CD4-positive, alpha-beta memory T cell (primary cell): ENCODE results near the gene GRIA4. TPM values are rescaled to one million over a fixed set of nuclear protein-coding genes. Genes with fewer than 3 reads are reported as not detected.

Experiments
- CTCF ChIA-PET: fragments of 350-600 bp; sonication (Branson Sonifier 250); formaldehyde crosslinking; loops from one replicate; lab custom pipeline; 2021; ENCODE audit warnings: inconsistent platforms; ENCODE audit not compliant: partially characterized antibody; lab: Charles Lee
- POLR2A ChIA-PET: fragments of 350-600 bp; sonication (Branson Sonifier 250); formaldehyde crosslinking; loops from one replicate; lab custom pipeline; 2021; ENCODE audit not compliant: partially characterized antibody; lab: Charles Lee
- DNase-seq, 5 donors: peaks; one replicate each; pipeline versions ENCODE4 v3.0.0 to v3.0.0-alpha.2; 2020 to 2022; ENCODE audit warnings: mixed read lengths in 1 of 5
- H3K27ac ChIP-seq: one replicate; pipeline ENCODE4 v1.7.0; 2013; ENCODE audit warnings: low read depth, low read length
- H3K27me3 ChIP-seq: 2 replicates; pipeline ENCODE4 v1.7.0; 2013; ENCODE audit warnings: mild to moderate bottlenecking, low read length, moderate library complexity; ENCODE audit not compliant: insufficient read depth
- H3K36me3 ChIP-seq: 2 replicates; pipeline ENCODE4 v1.7.0; 2013; ENCODE audit warnings: mild to moderate bottlenecking, low read length, moderate library complexity; ENCODE audit not compliant: insufficient read depth
- H3K4me1 ChIP-seq: 2 replicates; pipeline ENCODE4 v1.7.0; 2013; ENCODE audit warnings: mild to moderate bottlenecking, low read length, moderate library complexity; ENCODE audit not compliant: insufficient read depth
- H3K4me3 ChIP-seq, 2 donors: one replicate each; pipeline ENCODE4 v1.7.0; 2013; ENCODE audit warnings: low read length in 2 of 2, mild to moderate bottlenecking in 1 of 2
- H3K9me3 ChIP-seq, 2 donors: one replicate each; pipeline ENCODE4 v1.7.0; 2013; ENCODE audit warnings: low read length in 2 of 2, control low read depth in 1 of 2; ENCODE audit not compliant: control insufficient read depth in 1 of 2
- H3K27ac Mint-ChIP-seq, 7 donors: one replicate each; pipeline ENCODE4 v1.8.0; 2020 to 2021; ENCODE audit warnings: mixed read lengths in 7 of 7, mild to moderate bottlenecking in 6 of 7, inconsistent platforms in 3 of 7, moderate library complexity in 3 of 7
- H3K27me3 Mint-ChIP-seq, 2 donors: one replicate each; pipeline ENCODE4 v1.8.0; 2020 to 2021; ENCODE audit warnings: mixed read lengths in 2 of 2
- H3K36me3 Mint-ChIP-seq, 2 donors: one replicate each; pipeline ENCODE4 v1.8.0; 2020 to 2021; ENCODE audit warnings: mixed read lengths in 2 of 2, inconsistent platforms in 1 of 2, mild to moderate bottlenecking in 1 of 2
- H3K4me1 Mint-ChIP-seq, 4 donors: one replicate each; pipeline ENCODE4 v1.8.0; 2020 to 2021; ENCODE audit warnings: mixed read lengths in 4 of 4, mild to moderate bottlenecking in 1 of 4
- H3K4me3 Mint-ChIP-seq, 8 donors: one replicate each; pipeline ENCODE4 v1.8.0; 2020 to 2021; ENCODE audit warnings: mixed read lengths in 8 of 8, mild to moderate bottlenecking in 7 of 8, moderate library complexity in 6 of 8, inconsistent platforms in 3 of 8
- H3K9me3 Mint-ChIP-seq, 8 donors: one replicate each; pipeline ENCODE4 v1.8.0; 2020 to 2021; ENCODE audit warnings: mixed read lengths in 8 of 8, mild to moderate bottlenecking in 5 of 8, inconsistent platforms in 3 of 8, moderate library complexity in 1 of 8
- intact Hi-C: fragments of 100-400 bp; cut with micrococcal nuclease; formaldehyde crosslinking; loops from one replicate; pipeline ENCODE4 v1.15.1; 2023
- polyA plus RNA-seq, 2 donors: library from polyadenylated mRNA; unstranded; fragments of 300-500 nt; fragmentation: Illumina TruSeq; gene quantifications; one replicate each; pipeline ENCODE4 v1.2.3, GENCODE V29; 2021
- total RNA-seq, 2 experiments: library from RNA; stranded (reverse); gene quantifications; one replicate each; pipeline ENCODE4 v1.2.3, GENCODE V29; 2021

The GRIA4 gene
- total and polyA plus RNA-seq, 4 experiments from 2014 or later = not detected

DNA sequence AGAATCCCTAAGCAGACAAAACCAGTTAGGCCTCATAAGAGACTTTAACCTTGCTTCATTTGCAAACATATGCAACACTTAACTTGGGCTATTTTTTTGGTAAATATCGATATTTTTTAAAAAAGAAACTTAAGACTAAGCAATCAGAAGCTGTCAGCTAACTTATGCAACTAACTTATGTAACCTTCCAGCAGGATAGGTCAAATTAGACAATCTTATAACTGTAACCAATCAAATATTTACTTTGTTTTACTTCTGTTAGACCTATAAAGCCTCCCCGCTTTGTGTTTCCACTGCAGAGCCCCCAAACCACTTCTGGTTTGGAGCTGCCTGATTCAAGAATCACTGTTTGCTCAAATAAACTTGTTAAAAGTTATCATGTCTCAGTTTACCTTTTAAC is 404.2 kb downstream of the GRIA4 start:
- Mint-ChIP-seq H3K36me3 (peaks cover 34 to 42% of the 10 kb centered on the region in 2 donors), H3K27me3 (no peaks in the 10 kb centered on the region), H3K9me3 (no peaks in the 10 kb centered on the region), H3K4me3 (no peak overlapping the region), H3K4me1 (peaks cover 28 to 62% (median 49%) of the 10 kb centered on the region in 4 donors), H3K27ac (no peak overlapping the region)
- intact Hi-C loops = no loop called here
- Histone ChIP-seq H3K9me3 (no peaks in the 10 kb centered on the region), H3K27ac (no peak overlapping the region), H3K4me1 (peaks cover 22% of the 10 kb centered on the region), H3K36me3 (peaks cover 18% of the 10 kb centered on the region), H3K4me3 (no peak overlapping the region), H3K27me3 (no peaks in the 10 kb centered on the region)
- DNase-seq = no peak
- POLR2A ChIA-PET = no interaction called here
- CTCF ChIA-PET = no interaction called here

DNA sequence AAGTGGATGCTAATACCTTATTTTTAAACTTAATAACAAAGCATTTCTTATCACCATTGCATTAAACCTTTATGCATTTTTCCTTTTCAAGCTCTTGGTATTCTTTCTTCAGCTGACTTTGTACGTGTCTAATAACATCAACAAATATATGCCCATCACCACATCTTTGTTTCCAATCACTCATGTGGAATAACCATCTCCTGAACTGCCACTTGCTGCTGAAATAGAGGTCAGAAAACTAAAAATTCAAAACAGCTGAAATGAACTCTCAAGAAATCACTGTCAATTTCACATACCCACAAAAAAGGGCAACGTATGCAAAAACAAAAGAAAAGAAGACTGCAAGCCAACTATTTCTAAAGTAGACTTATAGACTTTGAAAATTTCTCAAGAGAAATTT is 404.7 kb downstream of the GRIA4 start:
- Mint-ChIP-seq H3K4me3 (no peak overlapping the region), H3K27ac (peak overlapping the region in 1 of 7 donors; percentile 24), H3K27me3 (no peaks in the 10 kb centered on the region), H3K4me1 (peaks cover 29 to 65% (median 50%) of the 10 kb centered on the region in 4 donors), H3K9me3 (no peaks in the 10 kb centered on the region), H3K36me3 (peaks cover 28 to 39% of the 10 kb centered on the region in 2 donors)
- Histone ChIP-seq H3K4me1 (peaks cover 26% of the 10 kb centered on the region), H3K9me3 (no peaks in the 10 kb centered on the region), H3K36me3 (peaks cover 13% of the 10 kb centered on the region), H3K27ac (no peak overlapping the region), H3K27me3 (no peaks in the 10 kb centered on the region), H3K4me3 (no peak overlapping the region)
- intact Hi-C loops = no loop called here
- POLR2A ChIA-PET = no interaction called here
- CTCF ChIA-PET = no interaction called here
- no peak for DNase-seq

DNA sequence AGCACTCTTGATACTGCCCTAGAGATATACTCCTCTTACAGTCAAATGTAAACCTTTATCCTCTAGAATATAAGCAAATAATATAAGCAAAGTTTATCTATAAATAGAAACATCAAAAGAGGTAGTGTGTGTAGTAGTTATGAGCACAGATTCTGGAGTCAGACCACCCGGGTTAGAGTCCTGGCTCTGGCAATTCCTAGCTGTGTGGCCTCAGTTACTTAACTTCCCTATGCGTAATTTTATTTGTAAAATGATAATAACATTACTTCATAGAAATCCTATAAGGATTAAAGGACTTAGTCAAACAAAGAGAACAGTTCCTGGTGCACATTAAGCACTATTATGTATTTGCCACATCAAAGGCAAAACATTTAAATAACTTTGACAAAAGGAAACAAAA is 405.2 kb downstream of the GRIA4 start:
- Mint-ChIP-seq H3K36me3 (peaks cover 24 to 39% of the 10 kb centered on the region in 2 donors), H3K9me3 (no peaks in the 10 kb centered on the region), H3K4me3 (no peak overlapping the region), H3K27me3 (no peaks in the 10 kb centered on the region), H3K27ac (no peak overlapping the region), H3K4me1 (peaks cover 32 to 66% (median 51%) of the 10 kb centered on the region in 4 donors)
- no peak overlapping the region for H3K27ac ChIP-seq
- ChIA-PET POLR2A (no interaction called here), CTCF (no interaction called here)
- no peaks in the 10 kb centered on the region for H3K9me3 ChIP-seq
- no peak for DNase-seq
- H3K4me3 ChIP-seq = no peak overlapping the region
- peaks cover 31% of the 10 kb centered on the region for H3K4me1 ChIP-seq
- intact Hi-C loops = no loop called here
- peaks cover 9% of the 10 kb centered on the region for H3K36me3 ChIP-seq
- no peaks in the 10 kb centered on the region for H3K27me3 ChIP-seq

DNA sequence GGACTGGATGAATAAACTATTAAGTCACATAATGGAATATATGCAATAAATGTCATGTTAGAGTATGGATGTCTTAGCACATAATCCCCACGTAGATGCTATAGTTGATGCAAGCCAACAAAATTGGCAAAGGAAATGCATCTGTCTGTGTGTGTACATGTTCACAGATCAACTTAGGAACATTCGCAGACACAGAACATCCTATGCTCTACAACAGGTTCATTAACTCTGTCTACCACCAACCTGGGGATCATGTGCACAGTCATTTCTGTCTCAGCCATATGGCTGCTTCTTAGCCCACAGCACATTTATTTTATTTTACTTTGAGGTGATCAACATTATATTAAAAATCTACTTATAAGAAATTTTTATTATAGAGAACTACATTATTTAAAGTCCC is 407.2 kb downstream of the GRIA4 start:
- H3K27me3 ChIP-seq = no peaks in the 10 kb centered on the region
- POLR2A ChIA-PET = no interaction called here
- no peak overlapping the region for H3K27ac Mint-ChIP-seq
- no peaks in the 10 kb centered on the region for H3K9me3 Mint-ChIP-seq
- H3K4me3 ChIP-seq = no peak overlapping the region
- DNase-seq = no peak
- no peaks in the 10 kb centered on the region for H3K36me3 ChIP-seq
- H3K36me3 Mint-ChIP-seq = peaks cover 11 to 26% of the 10 kb centered on the region in 2 donors
- no peaks in the 10 kb centered on the region for H3K27me3 Mint-ChIP-seq
- H3K4me1 Mint-ChIP-seq = peaks cover 33 to 72% (median 55%) of the 10 kb centered on the region in 4 donors
- peaks cover 46% of the 10 kb centered on the region for H3K4me1 ChIP-seq
- CTCF ChIA-PET = interaction anchor here (1.3 kb wide), 1 partner anchor 70 kb away, joined by 3 read pairs; no protein-coding TSS in a partner anchor
- intact Hi-C loops = no loop called here
- H3K9me3 ChIP-seq = no peaks in the 10 kb centered on the region
- H3K27ac ChIP-seq = no peak overlapping the region
- H3K4me3 Mint-ChIP-seq = no peak overlapping the region

DNA sequence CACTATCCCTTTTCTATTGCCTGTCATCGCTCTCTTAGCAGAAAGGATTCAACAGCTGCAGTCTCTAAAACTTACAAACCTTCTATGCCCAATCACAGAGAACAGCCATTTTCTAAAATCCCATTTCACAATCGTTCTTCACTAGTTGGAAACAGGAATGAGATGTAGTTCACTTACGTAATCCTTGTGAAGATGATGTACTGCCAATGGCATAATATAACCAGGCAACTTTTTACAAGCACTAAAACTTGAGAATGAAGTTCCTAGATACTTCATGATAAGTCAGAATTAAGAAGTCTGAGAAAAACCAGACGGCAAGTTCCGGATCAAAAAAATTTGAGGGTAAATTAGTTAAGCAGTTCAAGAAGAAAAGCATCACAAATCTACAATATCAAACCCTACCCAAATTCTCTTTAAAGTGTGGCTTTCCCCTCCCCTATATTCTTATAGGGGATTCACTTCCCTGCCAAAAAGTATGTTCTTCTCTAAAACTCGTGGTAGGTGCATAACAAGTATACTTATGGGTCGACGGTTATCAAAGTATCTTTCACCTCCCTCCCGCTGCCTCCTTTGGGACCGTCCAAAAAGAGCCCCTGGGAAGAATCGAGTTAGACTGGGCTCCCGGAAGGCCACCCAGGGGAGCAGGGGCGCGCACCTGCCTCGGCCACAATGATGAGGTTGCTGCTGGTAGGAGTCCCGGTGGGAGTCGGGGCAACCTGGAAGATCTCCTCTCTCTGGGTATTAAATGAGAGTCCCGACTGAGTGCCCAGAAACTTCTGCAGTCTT is 411.5 kb downstream of the GRIA4 start:
- Mint-ChIP-seq H3K4me3 (peak overlapping the region; percentile 93 to 99 (median 96)), H3K9me3 (no peaks in the 10 kb centered on the region), H3K27ac (peak overlapping the region; percentile 82 to 97 (median 92)), H3K36me3 (peaks cover 9 to 13% of the 10 kb centered on the region in 2 donors), H3K4me1 (peaks cover 32 to 63% (median 44%) of the 10 kb centered on the region in 4 donors), H3K27me3 (peaks cover 2 to 3% of the 10 kb centered on the region in 2 donors)
- no peaks in the 10 kb centered on the region for H3K36me3 ChIP-seq
- peak overlapping the region; percentile 64 for H3K27ac ChIP-seq
- ChIA-PET POLR2A (no interaction called here), CTCF (no interaction called here)
- peak overlapping the region; percentile 90 for H3K4me3 ChIP-seq
- no peaks in the 10 kb centered on the region for H3K27me3 ChIP-seq
- H3K4me1 ChIP-seq = peaks cover 40% of the 10 kb centered on the region
- peak in 1 of 5 donors; percentile 4 for DNase-seq
- intact Hi-C loops = no loop called here
- no peaks in the 10 kb centered on the region for H3K9me3 ChIP-seq

DNA sequence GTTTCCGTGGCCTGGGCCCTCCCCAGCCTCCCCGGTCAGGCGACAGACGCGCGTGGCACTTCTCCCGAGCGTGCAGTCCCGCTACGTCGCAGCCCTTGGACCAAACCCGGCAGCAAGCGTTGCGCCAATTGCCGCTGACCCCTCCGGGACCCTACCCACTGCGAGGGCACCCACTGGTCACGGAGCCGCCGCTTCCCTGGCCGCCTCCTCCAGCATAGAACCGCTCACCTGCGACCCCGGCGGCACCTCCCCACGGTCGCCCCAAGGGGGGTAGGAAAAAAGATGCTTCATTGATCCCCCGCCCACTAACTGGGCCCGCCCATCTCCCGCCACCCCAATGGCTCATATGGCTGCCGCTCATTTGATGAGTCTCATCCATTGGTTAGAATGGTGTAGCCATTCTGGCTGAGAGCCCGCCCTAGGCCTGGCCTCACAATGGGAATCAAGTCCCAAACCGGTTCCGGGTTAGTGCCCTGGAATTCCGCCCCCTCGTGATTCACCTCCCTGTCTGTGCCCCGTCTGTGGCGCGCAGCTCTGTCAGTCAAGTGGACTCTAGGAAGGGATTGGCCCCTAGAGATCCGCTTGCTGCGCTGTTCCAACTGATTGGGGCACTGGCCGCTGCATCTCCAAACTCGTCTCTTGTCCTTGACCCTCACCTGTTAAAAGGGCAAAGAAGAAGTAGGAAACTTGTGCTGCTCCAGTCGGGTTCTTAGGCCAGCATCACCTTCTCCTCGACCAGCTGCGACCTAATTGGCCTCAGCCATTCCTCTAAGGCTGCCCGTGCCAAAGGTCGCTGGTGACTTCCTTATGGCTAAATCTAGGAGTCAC is 412.3 kb downstream of the GRIA4 start, which contains the start of gene MSANTD4:
Gene MSANTD4 (minus strand): TSS at position 274 of the 828 bp plus-strand sequence. CDS start 11,323 bp downstream, outside the sequence.
- peak; percentile 97 to 99 (median 97) for DNase-seq
- H3K27ac ChIP-seq = peak within 1 kb of the TSS; percentile 64
- H3K27me3 ChIP-seq = no peaks in the 10 kb centered on the region
- peaks cover 0 to 7% (median 2%) of the 10 kb centered on the region in 8 donors for H3K9me3 Mint-ChIP-seq
- no peaks in the 10 kb centered on the region for H3K9me3 ChIP-seq
- H3K36me3 Mint-ChIP-seq = peaks cover 9 to 11% of the 10 kb centered on the region in 2 donors
- CTCF ChIA-PET = interaction anchor here (0.6 kb wide), 1 partner anchor 20 kb away, joined by 3 read pairs; no protein-coding TSS in a partner anchor
- no peaks in the 10 kb centered on the region for H3K36me3 ChIP-seq
- H3K27ac Mint-ChIP-seq = peak within 1 kb of the TSS; percentile 82 to 97 (median 92)
- peak within 1 kb of the TSS; percentile 93 to 99 (median 96) for H3K4me3 Mint-ChIP-seq
- peaks cover 3% of the 10 kb centered on the region in 2 donors for H3K27me3 Mint-ChIP-seq
- intact Hi-C loops = loop anchor here (1.0 kb wide), 2 partner anchors 55 to 1435 kb away; partner anchors contain the start of genes AASDHPPT, CWF19L2 and KBTBD3
- H3K4me1 ChIP-seq = peaks cover 32% of the 10 kb centered on the region
- peaks cover 29 to 55% (median 39%) of the 10 kb centered on the region in 4 donors for H3K4me1 Mint-ChIP-seq
- POLR2A ChIA-PET = interaction anchor here (0.8 to 2.1 kb wide), 3 partner anchors 15 to 55 kb away, joined by 3 to 14 read pairs (median 3); partner anchors contain the start of genes AASDHPPT and KBTBD3
- peak within 1 kb of the TSS; percentile 90 for H3K4me3 ChIP-seq
